Measurements from ENCODE around the gene KIF12. TPM values are rescaled to one million over a fixed set of nuclear protein-coding genes. Genes with fewer than 3 reads are reported as not detected.

Gene KIF12
- total RNA-seq: 0.18 TPM in 1 of 2 replicates, not detected in the other

DNA sequence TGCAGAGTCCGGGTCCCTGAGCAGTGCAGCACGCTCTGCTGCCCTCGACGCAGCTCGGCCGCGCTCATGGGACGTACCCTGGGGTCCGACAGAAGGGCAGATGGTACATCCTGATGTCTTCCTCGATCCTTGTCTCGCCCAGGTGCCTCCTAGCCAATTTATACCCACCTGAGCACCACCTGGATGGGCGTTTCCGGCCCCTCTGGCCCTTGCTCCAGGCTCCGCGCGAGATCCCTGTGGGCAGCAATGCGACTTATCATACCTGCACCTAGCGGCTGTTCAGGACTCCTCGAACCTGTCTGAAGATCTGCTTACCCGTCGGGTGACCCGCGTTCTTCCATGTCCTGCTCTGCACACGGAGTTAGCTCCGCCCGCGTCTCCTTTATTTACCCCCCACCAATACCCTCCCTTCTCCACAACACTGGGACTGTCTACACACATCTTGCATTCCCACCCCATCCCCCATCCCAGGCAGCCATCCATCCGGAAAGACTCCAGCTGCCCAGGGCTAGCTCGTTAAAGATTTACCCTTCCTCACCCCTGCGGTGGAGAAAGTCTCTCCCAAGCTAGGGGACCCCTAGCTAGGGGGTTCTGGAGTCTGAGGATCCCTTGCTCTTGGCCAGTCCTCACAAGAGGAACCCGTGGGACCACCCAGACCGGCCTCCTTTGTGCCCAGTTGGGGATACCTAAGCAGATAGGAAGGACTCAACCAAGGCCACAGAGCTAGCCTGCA is at the start of gene KIF12:
Gene KIF12, minus strand, starts transcription at position 357 of the 733 bp plus-strand sequence. Its CDS starts 16 bp downstream, at position 341.

DNA sequence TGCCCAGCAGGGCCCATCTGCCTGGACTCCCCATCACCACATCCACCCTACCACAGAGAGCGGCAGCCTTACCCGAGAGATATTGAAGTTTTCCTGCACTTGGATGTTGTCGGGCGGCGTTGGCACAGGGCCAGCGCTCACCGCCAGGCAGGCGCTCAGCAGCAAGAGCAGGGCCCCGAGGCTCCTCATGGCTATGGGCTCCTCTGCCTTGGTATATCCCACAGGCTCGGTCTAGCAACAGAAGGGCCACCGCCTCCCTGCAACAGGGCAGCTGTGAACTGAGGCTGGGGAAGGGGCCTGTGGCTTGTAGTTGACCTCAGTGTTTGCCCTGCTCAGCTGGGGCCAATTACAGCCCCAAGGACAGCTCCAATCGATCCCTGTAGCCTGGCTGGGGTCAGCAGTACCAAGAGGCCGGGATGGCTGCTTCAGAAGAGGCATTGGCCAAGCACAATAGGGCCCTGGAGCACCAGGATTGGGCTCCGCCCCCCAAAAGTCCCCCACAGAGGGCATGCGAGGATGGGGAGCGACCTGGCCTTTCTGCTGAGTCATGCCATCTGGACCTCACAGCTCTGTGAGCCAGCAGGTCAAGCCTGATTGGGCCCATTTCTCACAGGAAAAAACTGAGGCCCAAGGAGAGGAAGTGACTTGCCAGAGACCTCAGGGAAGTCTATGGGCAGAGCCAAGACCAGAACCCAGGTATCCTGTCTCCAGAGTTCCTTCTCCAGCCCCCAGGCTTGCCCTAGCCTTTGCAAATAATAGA is 20.9 kb downstream of the KIF12 start, which contains the start of gene AMBP:
Gene AMBP, minus strand, starts transcription at position 280 of the 760 bp plus-strand sequence. Its CDS starts 91 bp downstream, at position 189.

Other genes starting within 250 kb of the KIF12 start
- gene ZNF618, start 223.0 kb downstream of the KIF12 start, total RNA-seq: 9.7 and 12.9 TPM in 2 replicates
- not detected in 2 replicates for gene AMBP, start 21.0 kb downstream of the KIF12 start, total RNA-seq
- 7.3 and 11.5 TPM in 2 replicates for gene COL27A1, start 56.2 kb upstream of the KIF12 start, total RNA-seq
- not detected in 2 replicates for gene ORM1, start 223.8 kb upstream of the KIF12 start, total RNA-seq
- gene ORM2, start 230.6 kb upstream of the KIF12 start, total RNA-seq: not detected in 2 replicates